Measurements from ENCODE around the gene C1QTNF1.

The C1QTNF1 gene

GRCh38 chr17:79097226-79098055 lies 73.5 kb downstream of the C1QTNF1 start:
- DNase-seq: peak; percentile 14

- DNase-seq: no peak
Measured at GRCh38 chr17:79098282-79098867, 74.4 kb downstream of the C1QTNF1 start.
